Measurements from ENCODE around the gene PROM2. TPM values are rescaled to one million over a fixed set of nuclear protein-coding genes. Genes with fewer than 3 reads are reported as not detected.

Gene PROM2
- total and polyA plus RNA-seq, 11 donors, result 0.35 to 1.9 (median 1.1) TPM

DNA sequence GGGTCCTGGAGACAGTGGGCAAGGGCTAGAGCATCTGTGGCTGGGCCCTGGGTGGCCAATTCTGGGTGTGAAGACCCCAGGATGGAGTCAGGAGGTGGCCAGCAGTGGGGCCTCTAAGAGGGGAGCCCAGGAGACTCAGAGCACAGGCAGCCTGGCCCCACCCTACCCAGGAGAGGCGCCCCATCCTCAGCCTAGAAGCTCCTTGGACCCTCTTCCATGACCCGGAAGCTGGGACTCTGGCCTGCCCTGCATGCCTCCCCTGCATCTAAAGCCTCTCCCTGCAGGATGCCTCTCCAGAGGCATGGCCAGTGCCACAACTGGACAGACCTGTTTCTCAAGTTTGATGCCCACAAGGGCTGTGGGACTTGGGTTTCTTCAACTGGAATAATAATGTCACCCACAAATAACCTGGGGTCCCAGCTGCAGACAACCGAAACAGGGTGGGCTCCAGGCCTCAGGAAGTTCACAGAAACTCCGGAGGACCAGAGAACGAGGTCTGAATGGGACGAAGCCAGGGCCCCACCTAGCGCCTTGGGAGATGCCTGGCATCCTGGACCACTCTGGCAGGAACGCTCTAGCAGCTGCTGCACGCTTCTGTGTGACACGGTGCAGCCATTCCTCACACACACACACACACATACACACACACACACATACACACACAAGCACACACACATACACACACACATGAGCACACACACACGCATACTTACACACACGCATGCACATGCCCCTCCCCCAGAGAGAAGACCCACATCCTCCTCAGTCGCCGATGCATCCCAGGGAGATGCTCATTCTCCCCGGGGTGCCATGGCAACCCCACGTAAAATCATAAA lies 39.3 kb downstream of the PROM2 start:
- no peak for TF ChIP-seq POLR2A (IDR thresholded peaks at IDR 0.05)
- TF ChIP-seq, protein P1, sequence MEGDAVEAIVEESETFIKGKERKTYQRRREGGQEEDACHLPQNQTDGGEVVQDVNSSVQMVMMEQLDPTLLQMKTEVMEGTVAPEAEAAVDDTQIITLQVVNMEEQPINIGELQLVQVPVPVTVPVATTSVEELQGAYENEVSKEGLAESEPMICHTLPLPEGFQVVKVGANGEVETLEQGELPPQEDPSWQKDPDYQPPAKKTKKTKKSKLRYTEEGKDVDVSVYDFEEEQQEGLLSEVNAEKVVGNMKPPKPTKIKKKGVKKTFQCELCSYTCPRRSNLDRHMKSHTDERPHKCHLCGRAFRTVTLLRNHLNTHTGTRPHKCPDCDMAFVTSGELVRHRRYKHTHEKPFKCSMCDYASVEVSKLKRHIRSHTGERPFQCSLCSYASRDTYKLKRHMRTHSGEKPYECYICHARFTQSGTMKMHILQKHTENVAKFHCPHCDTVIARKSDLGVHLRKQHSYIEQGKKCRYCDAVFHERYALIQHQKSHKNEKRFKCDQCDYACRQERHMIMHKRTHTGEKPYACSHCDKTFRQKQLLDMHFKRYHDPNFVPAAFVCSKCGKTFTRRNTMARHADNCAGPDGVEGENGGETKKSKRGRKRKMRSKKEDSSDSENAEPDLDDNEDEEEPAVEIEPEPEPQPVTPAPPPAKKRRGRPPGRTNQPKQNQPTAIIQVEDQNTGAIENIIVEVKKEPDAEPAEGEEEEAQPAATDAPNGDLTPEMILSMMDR (IDR thresholded peaks at IDR 0.05), result no peak
- intact Hi-C loops (cut with DNase I), result loop anchor here in 8 of 10 donors (1.0 to 10.0 kb wide), 5 partner anchors 79 to 119 kb away; no protein-coding TSS in a partner anchor
- ATAC-seq (no peak), DNase-seq (peak in 1 of 5 donors; percentile 35)
- Histone ChIP-seq H3K27ac (no peak overlapping the region), H3K4me3 (no peak overlapping the region), H3K9me3 (no peaks in the 10 kb centered on the region), H3K4me1 (no peaks in the 10 kb centered on the region), H3K36me3 (no peaks in the 10 kb centered on the region), H3K27me3 (peaks cover 0 to 9% (median 0%) of the 10 kb centered on the region in 9 donors)
- 77 to 83% (median 79%) methylated on average over 11 to 16 of the region's 16 CpGs for WGBS, 4 donors

- Histone ChIP-seq H3K36me3 (no peaks in the 10 kb centered on the region), H3K4me1 (no peaks in the 10 kb centered on the region), H3K27ac (no peak overlapping the region), H3K9me3 (no peaks in the 10 kb centered on the region), H3K27me3 (peaks cover 0 to 9% (median 0%) of the 10 kb centered on the region in 9 donors), H3K4me3 (no peak overlapping the region)
- intact Hi-C loops (cut with DNase I), result loop anchor here in 8 of 10 donors (1.0 to 10.0 kb wide), 5 partner anchors 80 to 120 kb away; no protein-coding TSS in a partner anchor
- TF ChIP-seq, protein P1 (IDR thresholded peaks at IDR 0.05), result no peak
- TF ChIP-seq POLR2A (IDR thresholded peaks at IDR 0.05), result no peak
- DNase-seq (peak in 1 of 5 donors; percentile 30), ATAC-seq (no peak)
- 74 to 82% (median 80%) methylated on average over 7 to 11 of the region's 11 CpGs for WGBS, 4 donors
These were observed 40.3 kb downstream of the PROM2 start for GRCh38 chr2:95314598-95314963.

GRCh38 chr2:95314964-95315611 lies 40.8 kb downstream of the PROM2 start:
- Histone ChIP-seq H3K27ac (no peak overlapping the region), H3K4me1 (no peaks in the 10 kb centered on the region), H3K27me3 (peaks cover 0 to 9% (median 0%) of the 10 kb centered on the region in 9 donors), H3K9me3 (no peaks in the 10 kb centered on the region), H3K36me3 (no peaks in the 10 kb centered on the region), H3K4me3 (no peak overlapping the region)
- 64 to 75% (median 71%) methylated on average over 15 to 16 of the region's 16 CpGs for WGBS, 4 donors
- no peak for TF ChIP-seq POLR2A (IDR thresholded peaks at IDR 0.05)
- TF ChIP-seq, protein P1 (IDR thresholded peaks at IDR 0.05), result peak; percentile 33 to 63 (median 54)
- intact Hi-C loops (cut with DNase I), result loop anchor here (1.0 to 10.0 kb wide), 7 partner anchors 80 to 123 kb away; no protein-coding TSS in a partner anchor
- peak in 3 of 4 donors; percentile 50 to 64 (median 61) for ATAC-seq
- peak in 1 of 5 donors; percentile 63 for DNase-seq
